H1 (cell line): ENCODE measurements around the gene TXN2. TPM values are rescaled to one million over a fixed set of nuclear protein-coding genes. Genes with fewer than 3 reads are reported as not detected.

Experiments
- CHD1 ChIP-seq: IDR thresholded peaks from 2 replicates; pipeline ENCODE4 v1.6.1; 2012; ENCODE audit warnings: low read depth, low read length, improper control_type of control experiment
- GTF2F1 ChIP-seq: IDR thresholded peaks from 2 replicates; pipeline ENCODE4 v1.6.1; 2012; ENCODE audit warnings: low read depth, low read length, improper control_type of control experiment, borderline replicate concordance
- RBBP5 ChIP-seq: IDR thresholded peaks from 2 replicates; pipeline ENCODE4 v1.7.1; 2012; ENCODE audit warnings: low read depth, mild to moderate bottlenecking, inconsistent platforms, low read length, moderate library complexity, borderline replicate concordance
- polyA plus RNA-seq, 7 experiments: library from polyadenylated mRNA; depleted of rRNA in 3 of 7; stranded (reverse) in 5 of 7; unstranded in 2 of 7; fragments of >200 nt in 5 of 7; fragments of 200-250 nt in 2 of 7; gene quantifications; 1 replicate in 5 of 7; 2 replicates in 1 of 7; 4 replicates in 1 of 7; pipeline versions ENCODE4 v1.2.1 to v1.2.3, GENCODE V29; 2011 to 2013; ENCODE audit warnings: missing spikeins in 2 of 7, mixed read lengths in 2 of 7
- total RNA-seq: library from RNA; stranded (reverse); fragmentation: NEBNext Ultra II Directional; extraction: Animal tissue kit (Norgen Biotek cat#: 25700); gene quantifications from 2 replicates; pipeline ENCODE4 v1.2.1, GENCODE V29; 2021

TXN2 gene
- total and polyA plus RNA-seq, 2 of the 8 experiments (the other 6 are each of a cell fraction or from before 2014, with no cell fraction given): 47.5 to 116 TPM

GRCh38 chr22:36419912-36420882, 61.2 kb downstream of the TXN2 start (continued):
- TF ChIP-seq CHD1 (no peak), GTF2F1 (no peak), RBBP5 (no peak)
